NOMO-1 (cell line): ENCODE results near the gene TSSK6.

Experiments used
- DNase-seq, 2 experiments: peaks; one replicate each; lab custom pipeline; 2025; ENCODE audit not compliant: unreplicated experiment in 2 of 2; lab: John Stamatoyannopoulos, UW

The TSSK6 gene

GRCh38 chr19:19531951-19532805 is 16.8 kb upstream of the TSSK6 start:
- peak in 1 of 2 experiments; percentile 7 for DNase-seq

- DNase-seq = no peak
Observed at GRCh38 chr19:19530889-19531288, 15.5 kb upstream of the TSSK6 start.

GRCh38 chr19:19530423-19530804 is 15.1 kb upstream of the TSSK6 start:
- DNase-seq = no peak

GRCh38 chr19:19529783-19530422 is 14.6 kb upstream of the TSSK6 start:
- DNase-seq = no peak

GRCh38 chr19:19528721-19529490 is 13.6 kb upstream of the TSSK6 start, which contains the start of gene YJEFN3:
Gene YJEFN3, plus strand, starts transcription at chr19:19528911. Its CDS starts 22 bp downstream, at chr19:19528933.
- DNase-seq = no peak

- no peak for DNase-seq
Observed at GRCh38 chr19:19527674-19528625, 12.6 kb upstream of the TSSK6 start.

GRCh38 chr19:19527371-19527656 is 12.0 kb upstream of the TSSK6 start:
- DNase-seq = no peak

- DNase-seq = no peak
Observed at GRCh38 chr19:19526581-19527370, 11.4 kb upstream of the TSSK6 start.

- no peak for DNase-seq
Observed at GRCh38 chr19:19525611-19526380, 10.4 kb upstream of the TSSK6 start.

- no peak for DNase-seq
Observed at GRCh38 chr19:19524053-19524452, 8.7 kb upstream of the TSSK6 start.

- DNase-seq = no peak
Observed at GRCh38 chr19:19523177-19523576, 7.8 kb upstream of the TSSK6 start.

- DNase-seq = no peak
Observed at GRCh38 chr19:19520989-19521388, 5.6 kb upstream of the TSSK6 start.

- DNase-seq = no peak
Observed at GRCh38 chr19:19517235-19517619, 1.9 kb upstream of the TSSK6 start.

GRCh38 chr19:19515642-19516519 is 533 bp upstream of the TSSK6 start, which contains the start of gene NDUFA13:
Gene NDUFA13, plus strand, starts transcription at chr19:19516225. Its CDS starts 14 bp downstream, at chr19:19516239.
- peak; percentile 80 for DNase-seq

GRCh38 chr19:19514215-19514657 is 1.1 kb downstream of the TSSK6 start:
- DNase-seq = no peak

- DNase-seq = no peak
Observed at GRCh38 chr19:19513682-19514081, 1.7 kb downstream of the TSSK6 start.

GRCh38 chr19:19510432-19510831 is 4.9 kb downstream of the TSSK6 start:
- DNase-seq = no peak

GRCh38 chr19:19508217-19508616 is 7.1 kb downstream of the TSSK6 start:
- no peak for DNase-seq
